Endothelial cell of umbilical vein (primary cell): ENCODE data around the gene APC2.
"Not testable (repeated sequence)": the region's sequence is repeated elsewhere in the genome, so short reads cannot be mapped to it uniquely, and the experiment has no call there.

ENCODE experiments used
- CTCF ChIP-seq, 2 donors: IDR thresholded peaks; 1 replicate in 1 of 2; 2 replicates in 1 of 2; pipeline ENCODE4 v1.5.1; 2011; ENCODE audit warnings: low read length in 2 of 2, mild to moderate bottlenecking in 2 of 2, moderate library complexity in 2 of 2, control low read depth in 1 of 2, inconsistent platforms in 1 of 2, low read depth in 1 of 2; ENCODE audit not compliant: insufficient read depth in 1 of 2; ENCODE audit errors: extremely low read depth in 1 of 2
- JUN ChIP-seq: IDR thresholded peaks from 2 replicates; pipeline ENCODE4 v1.6.1; 2011; ENCODE audit warnings: borderline replicate concordance, low read depth; ENCODE audit not compliant: insufficient read length, insufficient read depth
- POLR2A ChIP-seq: IDR thresholded peaks from 2 replicates; pipeline ENCODE4 v1.6.1; 2012; ENCODE audit warnings: low read depth, mild to moderate bottlenecking, control low read depth, low read length
- POLR2AphosphoS5 ChIP-seq: IDR thresholded peaks from 2 replicates; pipeline ENCODE4 v1.6.1; 2012; ENCODE audit warnings: low read depth, mild to moderate bottlenecking, control low read depth, low read length, moderate library complexity; ENCODE audit not compliant: insufficient read depth
- TF ChIP-seq, protein P1 (sequence below): IDR thresholded peaks from 2 replicates; pipeline ENCODE4 v1.6.1; 2011; ENCODE audit not compliant: insufficient read depth, insufficient read length

GRCh38 chr19:1439525-1440417 lies 10.2 kb upstream of the APC2 start:
- TF ChIP-seq CTCF (IDR thresholded peaks at IDR 0.05; ENCODE audit: extremely low read depth in 1 of 2, insufficient read depth in 1 of 2, low read depth in 1 of 2, low read length in 2 of 2); POLR2AphosphoS5; JUN; POLR2A: not testable (repeated sequence)
- TF ChIP-seq, protein P1, sequence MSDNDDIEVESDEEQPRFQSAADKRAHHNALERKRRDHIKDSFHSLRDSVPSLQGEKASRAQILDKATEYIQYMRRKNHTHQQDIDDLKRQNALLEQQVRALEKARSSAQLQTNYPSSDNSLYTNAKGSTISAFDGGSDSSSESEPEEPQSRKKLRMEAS, result not testable (repeated sequence)
